Spinal cord (tissue), 10 donors: ENCODE results near the gene SPATA24. TPM values are rescaled to one million over a fixed set of nuclear protein-coding genes. Genes with fewer than 3 reads are reported as not detected.

Source experiments
- DNase-seq, 6 donors: peaks; one replicate each; pipeline versions ENCODE4 v3.0.0 to v3.0.0-alpha.2; 2013 to 2015; ENCODE audit warnings: low spot score in 6 of 6, low read depth in 4 of 6
- H3K27ac ChIP-seq: one replicate; pipeline ENCODE4 v1.5.1; 2013; ENCODE audit warnings: low read depth, low read length, control low read depth
- H3K27me3 ChIP-seq: one replicate; pipeline ENCODE4 v1.6.1; 2013; ENCODE audit warnings: low read length; ENCODE audit not compliant: control insufficient read depth, insufficient read depth
- H3K36me3 ChIP-seq: one replicate; pipeline ENCODE4 v1.6.1; 2013; ENCODE audit warnings: low read length; ENCODE audit not compliant: control insufficient read depth, insufficient read depth
- H3K4me1 ChIP-seq: one replicate; pipeline ENCODE4 v1.6.1; 2013; ENCODE audit warnings: low read length; ENCODE audit not compliant: control insufficient read depth, insufficient read depth
- H3K4me3 ChIP-seq: one replicate; pipeline ENCODE4 v1.5.1; 2013; ENCODE audit warnings: low read depth, low read length, control low read depth
- H3K9me3 ChIP-seq: one replicate; pipeline ENCODE4 v1.6.1; 2013; ENCODE audit warnings: low read length; ENCODE audit not compliant: control insufficient read depth, insufficient read depth
- WGBS: methylation state at CpG from one replicate; pipeline ENCODE4 v1.1.5; 2013; ENCODE audit warnings: missing lambda C conversion rate; ENCODE audit not compliant: insufficient coverage; 5-methylcytosine and 5-hydroxymethylcytosine counted together
- polyA plus RNA-seq, 2 donors: library from polyadenylated mRNA; unstranded; fragments of 120-200 nt; gene quantifications; one replicate each; pipeline ENCODE4 v1.2.1, GENCODE V29; 2013; ENCODE audit not compliant: insufficient read length in 2 of 2
- total RNA-seq, 2 donors: library from RNA; depleted of rRNA in 1 of 2; stranded (reverse); fragments of 120-200 nt in 1 of 2; fragments of >200 nt in 1 of 2; gene quantifications; one replicate each; pipeline versions ENCODE4 v1.2.3 to v1.2.4, GENCODE V29; 2013 to 2014
- donor health status: healthy.

Gene SPATA24
- total and polyA plus RNA-seq, 4 donors, result 4.8 to 12.3 (median 9.6) TPM

- Histone ChIP-seq H3K4me3 (no peak overlapping the region), H3K4me1 (peaks cover 29% of the 10 kb centered on the region), H3K27me3 (peaks cover 14% of the 10 kb centered on the region), H3K27ac (no peak overlapping the region), H3K36me3 (peaks cover 13% of the 10 kb centered on the region), H3K9me3 (no peaks in the 10 kb centered on the region)
- 68% methylated on average over 5 of the region's 6 CpGs for WGBS
- DNase-seq, result no peak
These were observed 4.3 kb downstream of the SPATA24 start for GRCh38 chr5:139399501-139400121.

- DNase-seq, result no peak
- Histone ChIP-seq H3K27ac (no peak overlapping the region), H3K27me3 (peaks cover 31% of the 10 kb centered on the region), H3K9me3 (no peaks in the 10 kb centered on the region), H3K36me3 (peaks cover 15% of the 10 kb centered on the region), H3K4me3 (no peak overlapping the region), H3K4me1 (peaks cover 33% of the 10 kb centered on the region)
- 67% methylated on average over 2 of the region's 6 CpGs for WGBS
These were observed 6.0 kb downstream of the SPATA24 start for GRCh38 chr5:139397921-139398320.

- no peak for DNase-seq
- Histone ChIP-seq H3K27ac (no peak overlapping the region), H3K27me3 (peaks cover 42% of the 10 kb centered on the region), H3K4me1 (peaks cover 38% of the 10 kb centered on the region), H3K36me3 (peaks cover 20% of the 10 kb centered on the region), H3K9me3 (no peaks in the 10 kb centered on the region), H3K4me3 (no peak overlapping the region)
- 96% methylated on average over 7 of the region's 8 CpGs for WGBS
These were observed 7.2 kb downstream of the SPATA24 start for GRCh38 chr5:139396691-139397090.

- Histone ChIP-seq H3K27me3 (peaks cover 48% of the 10 kb centered on the region), H3K9me3 (no peaks in the 10 kb centered on the region), H3K4me3 (no peak overlapping the region), H3K36me3 (peaks cover 27% of the 10 kb centered on the region), H3K4me1 (peaks cover 44% of the 10 kb centered on the region), H3K27ac (no peak overlapping the region)
- DNase-seq, result no peak
- 80% methylated on average over 5 of the region's 8 CpGs for WGBS
These were observed 7.8 kb downstream of the SPATA24 start for GRCh38 chr5:139395844-139396640.

GRCh38 chr5:139394654-139395566 lies 9.0 kb downstream of the SPATA24 start, which contains the start of gene PROB1:
PROB1 (minus strand) TSS chr5:139395104; CDS start chr5:139395081, 23 bp downstream.
- peak within 1 kb of the TSS; percentile 39 for H3K4me3 ChIP-seq
- H3K27me3 ChIP-seq, result peaks cover 49% of the 10 kb centered on the region
- 6% methylated on average over 73 of the region's 76 CpGs for WGBS
- DNase-seq, result no peak
- H3K27ac ChIP-seq, result no peak within 1 kb of the TSS
- H3K9me3 ChIP-seq, result no peaks in the 10 kb centered on the region
- H3K4me1 ChIP-seq, result peaks cover 49% of the 10 kb centered on the region
- peaks cover 24% of the 10 kb centered on the region for H3K36me3 ChIP-seq

GRCh38 chr5:139394123-139394653 lies 9.7 kb downstream of the SPATA24 start:
- WGBS, result under 1% methylated on average over 62 of the region's 62 CpGs
- H3K4me1 ChIP-seq, result peaks cover 49% of the 10 kb centered on the region

GRCh38 chr5:139393497-139394122 lies 10.3 kb downstream of the SPATA24 start:
- Histone ChIP-seq H3K36me3 (peaks cover 32% of the 10 kb centered on the region), H3K27ac (no peak overlapping the region), H3K4me3 (peak overlapping the region; percentile 39), H3K27me3 (peaks cover 49% of the 10 kb centered on the region), H3K9me3 (no peaks in the 10 kb centered on the region), H3K4me1 (peaks cover 49% of the 10 kb centered on the region)
- 4% methylated on average over 46 of the region's 49 CpGs for WGBS
- DNase-seq, result peak in 1 of 6 donors; percentile 21

More at GRCh38 chr5:139394123-139394653, 9.7 kb downstream of the SPATA24 start:
- no peak overlapping the region for H3K27ac ChIP-seq
- H3K36me3 ChIP-seq, result peaks cover 28% of the 10 kb centered on the region
- peak overlapping the region; percentile 39 for H3K4me3 ChIP-seq
- no peaks in the 10 kb centered on the region for H3K9me3 ChIP-seq
- H3K27me3 ChIP-seq, result peaks cover 49% of the 10 kb centered on the region
- DNase-seq, result peak in 2 of 6 donors; percentile 29 to 49

- peak overlapping the region; percentile 39 for H3K4me3 ChIP-seq
- 2% methylated on average over 77 of the region's 77 CpGs for WGBS
- no peak overlapping the region for H3K27ac ChIP-seq
- peaks cover 55% of the 10 kb centered on the region for H3K4me1 ChIP-seq
- peak in 2 of 6 donors; percentile 72 to 76 for DNase-seq
- H3K9me3 ChIP-seq, result no peaks in the 10 kb centered on the region
- peaks cover 32% of the 10 kb centered on the region for H3K36me3 ChIP-seq
- H3K27me3 ChIP-seq, result peaks cover 49% of the 10 kb centered on the region
These were observed 11.0 kb downstream of the SPATA24 start for GRCh38 chr5:139392678-139393496.
